K562 (cell line): ENCODE data around the gene GABRB3. TPM values are rescaled to one million over a fixed set of nuclear protein-coding genes. Genes with fewer than 3 reads are reported as not detected.

Experiments used
- ATAC-seq: fragments of 200-7000 bp; cut with Tn5 transposase; 3 replicates; pipeline ENCODE4 v1.9.1; 2020; ENCODE audit warnings: moderate library complexity
- BruUV-seq: library from RNA; stranded (reverse); fragments of 400-500 nt; replicated peaks from 2 replicates; lab custom pipeline; 2021; lab: Mats Ljungman, UMichigan
- CTCF ChIA-PET: fragments of 300-600 bp; formaldehyde crosslinking; extraction: SDS; loops from one replicate; lab custom pipeline; 2021; ENCODE audit warnings: low intra/inter-chr PET ratio; lab: Yijun Ruan, JAX
- POLR2A ChIA-PET: fragments of 300-600, 350-650 bp; sonication (Branson Sonifier 250); formaldehyde crosslinking; extraction: SDS; loops from one replicate; lab custom pipeline; 2021; ENCODE audit warnings: antibody characterized with exemption, inconsistent platforms; lab: Yijun Ruan, JAX
- DNase-seq, 4 experiments: peaks; one replicate each; pipeline versions ENCODE4 v3.0.0 to v3.0.0-alpha.2; 2011 to 2018; ENCODE audit warnings: low spot score in 3 of 4, mixed read lengths in 3 of 4; ENCODE audit errors: extremely low read depth in 1 of 4
- FAIRE-seq: peaks from 2 replicates; lab custom pipeline; 2011; peaks lifted over from hg19 to GRCh38; lab: Jason Lieb, UNC
- H2AFZ ChIP-seq: 2 replicates; pipeline ENCODE4 v1.6.0; 2011; ENCODE audit warnings: low read depth, low read length, control low read depth, inconsistent platforms
- H3K27ac ChIP-seq: fragments of 200-600 bp; 3 replicates; pipeline ENCODE4 v1.8.0; 2011; ENCODE audit warnings: low read depth, mild to moderate bottlenecking, control low read depth, inconsistent platforms, low read length, moderate library complexity, mixed read lengths; ENCODE audit errors: extremely low read depth
- H3K27me3 ChIP-seq, 2 experiments: fragments of 300-600 bp in 1 of 2; 2 replicates in 1 of 2; 3 replicates in 1 of 2; pipeline versions ENCODE4 v1.6.0 to v1.8.0; 2011; ENCODE audit warnings: inconsistent platforms in 2 of 2, low read length in 2 of 2, mild to moderate bottlenecking in 1 of 2, mixed read lengths in 1 of 2, moderate library complexity in 1 of 2; ENCODE audit not compliant: control insufficient read depth in 2 of 2, insufficient read depth in 2 of 2
- H3K36me3 ChIP-seq: fragments of 300-600 bp; 3 replicates; pipeline ENCODE4 v1.8.0; 2011; ENCODE audit warnings: mild to moderate bottlenecking, low read length, inconsistent platforms; ENCODE audit not compliant: control insufficient read depth, insufficient read depth
- H3K4me1 ChIP-seq, 2 experiments: fragments of 200-600 bp in 1 of 2; replicated peaks in 1 of 2; 2 replicates in 1 of 2; 3 replicates in 1 of 2; pipeline versions ENCODE4 v1.5.1 to v1.8.0; 2011; ENCODE audit warnings: inconsistent platforms in 2 of 2, low read length in 2 of 2, mild to moderate bottlenecking in 1 of 2, mixed read lengths in 1 of 2, moderate library complexity in 1 of 2; ENCODE audit not compliant: control insufficient read depth in 2 of 2, insufficient read depth in 2 of 2
- H3K4me2 ChIP-seq: 2 replicates; pipeline ENCODE4 v1.6.1; 2011; ENCODE audit warnings: low read length, control low read depth, inconsistent platforms, mixed read lengths; ENCODE audit not compliant: insufficient read depth
- H3K4me3 ChIP-seq: fragments of 200-600 bp; sonication (generic), shearing (Covaris generic); 2 replicates; pipeline ENCODE4 v1.5.1; 2016; ENCODE audit warnings: control low read depth, inconsistent platforms
- H3K79me2 ChIP-seq: fragments of 200-600 bp; 3 replicates; pipeline ENCODE4 v1.8.0; 2011; ENCODE audit warnings: low read length, inconsistent platforms; ENCODE audit not compliant: control insufficient read depth, insufficient read depth
- H3K9ac ChIP-seq, 2 experiments: 2 replicates each; pipeline versions ENCODE4 v1.6.0 to v1.6.1; 2011; ENCODE audit warnings: low read depth in 2 of 2, low read length in 2 of 2, control low read depth in 1 of 2, inconsistent platforms in 1 of 2, mild to moderate bottlenecking in 1 of 2, mixed read lengths in 1 of 2; ENCODE audit not compliant: insufficient read depth in 1 of 2
- H3K9me1 ChIP-seq: one replicate; pipeline ENCODE4 v1.6.0; 2011; ENCODE audit warnings: inconsistent platforms, mild to moderate bottlenecking, low read length, moderate library complexity; ENCODE audit not compliant: control insufficient read depth, insufficient read depth
- H3K9me3 ChIP-seq: replicated peaks from 2 replicates; pipeline ENCODE4 v1.5.1; 2011; ENCODE audit warnings: low read depth, low read length, inconsistent platforms; ENCODE audit not compliant: control insufficient read depth, insufficient read depth
- H4K20me1 ChIP-seq: replicated peaks from 2 replicates; pipeline ENCODE4 v1.6.1; 2011; ENCODE audit warnings: low read length, inconsistent platforms, mixed read lengths; ENCODE audit not compliant: control insufficient read depth, insufficient read depth
- CCNT2 ChIP-seq: IDR thresholded peaks from 2 replicates; pipeline ENCODE4 v1.6.1; 2011; ENCODE audit warnings: borderline replicate concordance, low read depth, mild to moderate bottlenecking, moderate library complexity, mixed read lengths, low read length; ENCODE audit not compliant: insufficient read length; ENCODE audit errors: extremely low read depth
- DPF2 ChIP-seq: fragments of 450-650 bp; IDR thresholded peaks from 2 replicates; pipeline ENCODE4 v1.6.1; 2016
- EGR1 ChIP-seq: fragments of 450-650 bp; conservative IDR thresholded peaks from 2 replicates; pipeline ENCODE4 v1.6.1; 2017; ENCODE audit warnings: mild to moderate bottlenecking
- GABPB1 ChIP-seq: sonication (generic); formaldehyde crosslinking; IDR thresholded peaks from 2 replicates; pipeline ENCODE4 v1.8.0; 2022; ENCODE audit warnings: mild to moderate bottlenecking, missing genetic modification reagents
- MXD1 ChIP-seq: fragments of 250-450 bp; sonication (Bioruptor Pico); IDR thresholded peaks from 2 replicates; pipeline ENCODE4 v1.8.0; 2021; ENCODE audit warnings: borderline replicate concordance, mild to moderate bottlenecking, moderate library complexity; ENCODE audit not compliant: poor library complexity, severe bottlenecking
- MYC ChIP-seq, 2 experiments: fragments of 250-450 bp in 1 of 2; sonication (Bioruptor Pico) in 1 of 2; IDR thresholded peaks; 2 replicates each; pipeline versions ENCODE4 v1.5.1 to v1.6.1; 2012 to 2021; ENCODE audit warnings: low read depth in 2 of 2, borderline replicate concordance in 1 of 2, improper control_type of control experiment in 1 of 2, low read length in 1 of 2, mild to moderate bottlenecking in 1 of 2, moderate library complexity in 1 of 2
- NCOR1 ChIP-seq: fragments of 450-650 bp; IDR thresholded peaks from 2 replicates; pipeline ENCODE4 v1.6.1; 2016; ENCODE audit warnings: mild to moderate bottlenecking, moderate library complexity
- POLR3A ChIP-seq: IDR thresholded peaks from 2 replicates; pipeline ENCODE4 v1.6.1; 2011; ENCODE audit warnings: borderline replicate concordance, mild to moderate bottlenecking, moderate library complexity; ENCODE audit not compliant: insufficient read length, insufficient read depth; ENCODE audit errors: extremely low read depth
- RFX1 ChIP-seq: fragments of 450-650 bp; IDR thresholded peaks from 2 replicates; pipeline ENCODE4 v1.6.1; 2016; ENCODE audit warnings: mild to moderate bottlenecking, moderate library complexity
- SIRT6 ChIP-seq: IDR thresholded peaks from one replicate; pipeline ENCODE4 v1.6.1; 2012; ENCODE audit warnings: low read depth, mild to moderate bottlenecking, control low read depth, inconsistent platforms, low read length, moderate library complexity
- SRF ChIP-seq, 2 experiments: fragments of 250-450, 450-650 bp in 1 of 2; sonication (Bioruptor Pico) in 1 of 2; sonication (generic) in 1 of 2; formaldehyde crosslinking; IDR thresholded peaks; 2 replicates each; pipeline versions ENCODE4 v1.5.0 to v1.5.1; 2020 to 2022; ENCODE audit warnings: mild to moderate bottlenecking in 1 of 2, missing genetic modification reagents in 1 of 2
- TCFL5 ChIP-seq: fragments of 250-450 bp; sonication (Bioruptor Pico); conservative IDR thresholded peaks from 2 replicates; pipeline ENCODE4 v1.6.1; 2021; ENCODE audit warnings: mild to moderate bottlenecking, moderate library complexity, matching md5 sums
- ZNF124 ChIP-seq: sonication (generic); formaldehyde crosslinking; IDR thresholded peaks from 2 replicates; pipeline ENCODE4 v1.8.1; 2022; ENCODE audit warnings: missing genetic modification reagents
- WGBS: fragments of 100-300 bp; shearing (Covaris generic); methylation state at CpG from one replicate; pipeline ENCODE4 v1.1.6; 2016; ENCODE audit warnings: low coverage, mixed read lengths; ENCODE audit not compliant: insufficient coverage; ENCODE audit errors: missing lambda C conversion rate; 5-methylcytosine and 5-hydroxymethylcytosine counted together
- in situ Hi-C: fragments of 300-500 bp; cut with MboI; formaldehyde crosslinking; loops from 4 replicates; pipeline ENCODE4 v1.15.0; 2018; ENCODE audit warnings: inconsistent platforms, mixed read lengths
- intact Hi-C: fragments of 100-400 bp; cut with micrococcal nuclease; formaldehyde crosslinking; loops from 2 replicates; pipeline ENCODE4 v1.14.2; 2022
- polyA plus RNA-seq, 8 experiments: library from polyadenylated mRNA; depleted of rRNA in 4 of 8; stranded (reverse) in 5 of 8; unstranded in 3 of 8; fragments of >200 nt; fragmentation: Nextera tagmentation in 2 of 8; fragmentation: Illumina TruSeq in 1 of 8; extraction: Ambion mirVana in 2 of 8; extraction: Trizol in 1 of 8; gene quantifications; 2 replicates each; pipeline versions ENCODE4 v1.2.1 to v1.2.3, GENCODE V29; 2011 to 2014; ENCODE audit warnings: inconsistent platforms in 1 of 8, missing spikeins in 1 of 8
- total RNA-seq, 7 experiments: library from RNA; depleted of rRNA in 6 of 7; stranded (reverse); fragments of >200 nt in 6 of 7; fragmentation: Illumina TruSeq in 2 of 7; extraction: Trizol in 2 of 7; gene quantifications; 2 replicates each; pipeline versions ENCODE4 v1.2.1 to v1.2.3, GENCODE V29; 2011 to 2021; ENCODE audit warnings: low replicate concordance in 1 of 7
- TF ChIP-seq, protein P1 (sequence below): fragments of 450-650 bp; formaldehyde crosslinking; IDR thresholded peaks from 2 replicates; pipeline ENCODE4 v1.4.0; 2020; ENCODE audit warnings: mild to moderate bottlenecking, moderate library complexity

Gene GABRB3
- total and polyA plus RNA-seq, 9 of the 15 experiments (the other 6 are each of a cell fraction or from before 2014, with no cell fraction given) = 0.09 to 1.4 (median 0.49) TPM

DNA sequence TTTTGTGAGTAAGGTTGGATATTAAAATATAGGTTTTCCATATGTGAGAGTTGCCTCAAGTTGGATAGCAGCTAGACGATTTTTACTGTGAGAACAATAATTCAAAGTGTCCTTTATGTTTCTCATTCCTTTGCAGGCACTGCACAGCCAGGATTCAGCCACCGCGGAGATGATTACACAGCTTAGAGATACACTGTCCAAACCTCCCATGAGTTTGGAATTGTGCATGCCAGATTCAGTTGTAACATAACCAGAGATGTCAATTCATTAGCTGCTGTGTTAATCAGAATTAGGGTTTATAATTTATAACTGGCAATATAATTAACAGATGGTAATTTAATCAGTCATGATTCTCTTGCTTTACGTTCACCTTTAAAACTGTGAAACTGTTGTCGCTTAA lies 132.3 kb downstream of the GABRB3 start:
- DNase-seq (no peak), FAIRE-seq (no peak), ATAC-seq (no peak)
- Histone ChIP-seq H3K27me3 (no peaks in the 10 kb centered on the region; a peak in 1 of 5 replicates), H3K4me2 (no peak overlapping the region), H3K79me2 (no peaks in the 10 kb centered on the region), H3K27ac (no peak overlapping the region), H3K4me3 (no peak overlapping the region), H3K9me3 (no peaks in the 10 kb centered on the region), H3K9ac (no peak overlapping the region), H4K20me1 (no peaks in the 10 kb centered on the region), H3K9me1 (no peaks in the 10 kb centered on the region), H2AFZ (no peak overlapping the region), H3K36me3 (no peaks in the 10 kb centered on the region), H3K4me1 (no peaks in the 10 kb centered on the region)
- ChIA-PET CTCF (no interaction called here), POLR2A (interaction anchor here (0.6 kb wide), 1 partner anchor 1039 kb away, joined by 3 read pairs; no protein-coding TSS in a partner anchor)
- 0% methylated on average over 5 of the region's 5 CpGs for WGBS
- TF ChIP-seq MXD1 (CRISPR knock-in tag) (no peak), RFX1 (no peak)
- in situ Hi-C loops (no loop called here), intact Hi-C loops (no loop called here)
- no TSS peak for BruUV-seq

GRCh38 chr15:26639966-26640365 lies 132.9 kb downstream of the GABRB3 start:
- POLR2A ChIA-PET = interaction anchor here (0.6 to 0.9 kb wide), 2 partner anchors 8 to 1040 kb away, joined by 3 read pairs; no protein-coding TSS in a partner anchor
- H4K20me1 ChIP-seq = no peaks in the 10 kb centered on the region
- intact Hi-C loops = no loop called here
- CTCF ChIA-PET = no interaction called here
- H3K4me3 ChIP-seq = no peak overlapping the region
- in situ Hi-C loops = no loop called here
- no peak overlapping the region for H3K4me2 ChIP-seq
- no peak overlapping the region for H2AFZ ChIP-seq
- no peaks in the 10 kb centered on the region for H3K79me2 ChIP-seq
- no peak for ATAC-seq
- H3K4me1 ChIP-seq = no peaks in the 10 kb centered on the region
- 0% methylated on average over 9 of the region's 9 CpGs for WGBS
- no peaks in the 10 kb centered on the region for H3K9me1 ChIP-seq
- H3K36me3 ChIP-seq = no peaks in the 10 kb centered on the region
- FAIRE-seq = no peak
- DNase-seq = no peak
- no peaks in the 10 kb centered on the region for H3K9me3 ChIP-seq
- no peak overlapping the region for H3K9ac ChIP-seq
- no peak overlapping the region for H3K27ac ChIP-seq
- BruUV-seq = no TSS peak
- H3K27me3 ChIP-seq = no peaks in the 10 kb centered on the region; a peak in 1 of 5 replicates
- no peak for TF ChIP-seq DPF2
- TF ChIP-seq GABPB1 (CRISPR knock-in tag) = no peak
- no peak for TF ChIP-seq CCNT2
- no peak for TF ChIP-seq SRF (CRISPR knock-in tag; IDR thresholded peaks at IDR 0.05)
- TF ChIP-seq EGR1 = no peak
- no peak for TF ChIP-seq TCFL5
- no peak for TF ChIP-seq POLR3A
- TF ChIP-seq SIRT6 = no peak
- TF ChIP-seq MYC (IDR thresholded peaks at IDR 0.05; ENCODE audit: low read depth, low read length) = no peak
- TF ChIP-seq MYC (CRISPR knock-in tag; IDR thresholded peaks at IDR 0.05; ENCODE audit: borderline replicate concordance, low read depth) = no peak
- TF ChIP-seq ZNF124 = no peak
- TF ChIP-seq, protein P1, sequence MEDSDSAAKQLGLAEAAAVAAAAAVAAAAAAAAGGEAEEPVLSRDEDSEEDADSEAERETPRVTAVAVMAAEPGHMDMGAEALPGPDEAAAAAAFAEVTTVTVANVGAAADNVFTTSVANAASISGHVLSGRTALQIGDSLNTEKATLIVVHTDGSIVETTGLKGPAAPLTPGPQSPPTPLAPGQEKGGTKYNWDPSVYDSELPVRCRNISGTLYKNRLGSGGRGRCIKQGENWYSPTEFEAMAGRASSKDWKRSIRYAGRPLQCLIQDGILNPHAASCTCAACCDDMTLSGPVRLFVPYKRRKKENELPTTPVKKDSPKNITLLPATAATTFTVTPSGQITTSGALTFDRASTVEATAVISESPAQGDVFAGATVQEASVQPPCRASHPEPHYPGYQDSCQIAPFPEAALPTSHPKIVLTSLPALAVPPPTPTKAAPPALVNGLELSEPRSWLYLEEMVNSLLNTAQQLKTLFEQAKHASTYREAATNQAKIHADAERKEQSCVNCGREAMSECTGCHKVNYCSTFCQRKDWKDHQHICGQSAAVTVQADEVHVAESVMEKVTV = no peak
- TF ChIP-seq NCOR1 = no peak
